Erythroblast (primary cell): ENCODE data around the gene EHBP1.

ENCODE experiments used
- GATA1 ChIP-seq: IDR thresholded peaks from 2 replicates; pipeline ENCODE4 v1.6.1; 2011; ENCODE audit warnings: low read depth, mild to moderate bottlenecking, control low read depth, low read length, moderate library complexity
- POLR2A ChIP-seq: IDR thresholded peaks from 2 replicates; pipeline ENCODE4 v1.6.1; 2011; ENCODE audit warnings: mild to moderate bottlenecking, low read length

DNA sequence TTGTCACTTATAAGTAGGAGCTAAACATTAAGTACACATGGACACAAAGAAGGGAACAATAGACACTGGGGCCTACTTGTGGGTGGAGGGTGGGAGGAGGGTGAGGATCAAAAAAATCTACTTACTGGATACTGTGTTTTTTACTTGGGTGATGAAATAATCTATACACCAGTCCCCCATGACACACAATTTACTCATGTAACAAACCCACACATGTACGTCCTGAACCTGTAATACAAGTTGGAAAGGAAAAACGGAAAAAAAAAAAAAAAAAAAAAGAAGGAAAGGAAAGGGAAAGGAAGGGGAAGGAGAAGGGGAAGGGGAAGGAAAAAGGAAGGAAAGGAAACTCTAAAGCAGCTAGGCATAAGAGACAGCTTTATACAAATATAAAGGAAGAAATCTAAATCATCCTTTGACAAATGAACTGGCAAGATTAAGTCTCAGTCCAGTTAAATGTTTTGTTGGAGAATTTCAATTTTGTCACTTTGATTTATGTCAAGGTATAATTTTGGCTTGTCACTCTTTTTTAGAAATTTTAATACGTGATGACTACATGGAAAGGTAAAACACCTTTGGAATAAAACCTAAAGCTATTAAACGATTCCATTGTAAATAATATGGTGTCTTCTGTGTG is 175.8 kb downstream of the EHBP1 start:
- TF ChIP-seq POLR2A, result no peak
- no peak for TF ChIP-seq GATA1
